ENCODE data around the gene KLHL8. TPM values are rescaled to one million over a fixed set of nuclear protein-coding genes. Genes with fewer than 3 reads are reported as not detected.

The KLHL8 gene
- total RNA-seq, 1 donor from 2014 or later, result 16.6 TPM

DNA sequence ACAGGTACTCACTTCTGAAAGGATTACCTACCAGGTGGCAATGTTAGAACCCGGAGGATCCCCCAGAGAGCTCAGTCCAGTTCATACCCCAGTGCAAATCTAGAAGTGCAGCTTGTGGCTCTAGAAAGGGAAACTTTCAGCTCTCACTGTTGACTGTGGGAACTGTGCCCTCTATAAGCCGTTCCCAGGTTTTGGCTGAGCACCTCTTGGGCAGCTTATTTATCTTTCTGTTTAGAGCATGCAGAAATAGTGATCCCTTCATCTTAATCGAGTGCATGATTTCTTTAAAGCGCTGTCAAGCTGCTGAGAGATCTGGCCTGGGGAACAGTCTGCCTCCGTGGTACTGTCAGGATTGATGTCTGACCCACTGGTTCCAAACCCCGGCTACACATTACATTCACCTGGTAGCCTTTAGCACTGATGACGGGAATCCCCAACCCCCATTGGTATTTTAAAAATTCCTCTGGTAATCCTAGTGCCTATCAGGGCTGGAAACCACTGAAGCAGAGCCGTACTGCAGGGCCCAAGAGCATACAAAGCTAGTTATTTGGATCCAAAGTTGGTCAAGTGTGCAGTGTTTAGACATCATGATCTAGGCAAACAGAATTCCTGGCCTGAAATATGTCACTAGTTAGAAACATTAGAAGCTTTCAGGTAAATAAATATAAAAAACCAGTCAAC, 103.2 kb downstream of the KLHL8 start:
- H3K4me3 Mint-ChIP-seq, result no peak overlapping the region
- peak overlapping the region; percentile 64 for H3K27ac Mint-ChIP-seq
- no peaks in the 10 kb centered on the region for H3K27me3 Mint-ChIP-seq
- H3K9me3 Mint-ChIP-seq, result no peaks in the 10 kb centered on the region
- peaks cover 40% of the 10 kb centered on the region for H3K4me1 Mint-ChIP-seq (ENCODE audit: unreplicated experiment)
- H3K36me3 Mint-ChIP-seq, result peaks cover 36% of the 10 kb centered on the region
- no peak for DNase-seq (ENCODE audit: extremely low spot score, unreplicated experiment)
- TF ChIP-seq, protein P1, sequence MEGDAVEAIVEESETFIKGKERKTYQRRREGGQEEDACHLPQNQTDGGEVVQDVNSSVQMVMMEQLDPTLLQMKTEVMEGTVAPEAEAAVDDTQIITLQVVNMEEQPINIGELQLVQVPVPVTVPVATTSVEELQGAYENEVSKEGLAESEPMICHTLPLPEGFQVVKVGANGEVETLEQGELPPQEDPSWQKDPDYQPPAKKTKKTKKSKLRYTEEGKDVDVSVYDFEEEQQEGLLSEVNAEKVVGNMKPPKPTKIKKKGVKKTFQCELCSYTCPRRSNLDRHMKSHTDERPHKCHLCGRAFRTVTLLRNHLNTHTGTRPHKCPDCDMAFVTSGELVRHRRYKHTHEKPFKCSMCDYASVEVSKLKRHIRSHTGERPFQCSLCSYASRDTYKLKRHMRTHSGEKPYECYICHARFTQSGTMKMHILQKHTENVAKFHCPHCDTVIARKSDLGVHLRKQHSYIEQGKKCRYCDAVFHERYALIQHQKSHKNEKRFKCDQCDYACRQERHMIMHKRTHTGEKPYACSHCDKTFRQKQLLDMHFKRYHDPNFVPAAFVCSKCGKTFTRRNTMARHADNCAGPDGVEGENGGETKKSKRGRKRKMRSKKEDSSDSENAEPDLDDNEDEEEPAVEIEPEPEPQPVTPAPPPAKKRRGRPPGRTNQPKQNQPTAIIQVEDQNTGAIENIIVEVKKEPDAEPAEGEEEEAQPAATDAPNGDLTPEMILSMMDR (conservative IDR thresholded peaks at IDR 0.05), result no peak

DNA sequence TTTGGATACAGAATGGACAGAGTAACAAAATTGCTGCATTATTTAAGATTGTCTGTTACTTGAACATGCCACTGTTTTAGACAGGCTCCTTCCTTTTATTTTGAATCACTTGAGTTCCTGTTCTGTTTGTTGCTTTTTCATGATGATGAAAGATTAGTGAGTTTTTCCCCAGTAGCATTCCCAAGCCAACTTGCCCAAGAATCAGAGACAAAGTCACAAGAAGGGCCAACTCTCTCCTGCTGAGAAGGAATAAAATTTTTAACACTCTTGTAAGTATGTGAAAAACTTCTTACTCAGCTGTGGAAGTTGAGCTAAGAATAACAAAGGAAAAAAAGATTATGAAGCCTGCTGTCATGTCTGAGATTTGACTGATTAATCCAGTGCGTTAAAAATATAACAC, 104.2 kb downstream of the KLHL8 start:
- Mint-ChIP-seq H3K36me3 (peaks cover 38% of the 10 kb centered on the region), H3K27ac (no peak overlapping the region), H3K4me3 (no peak overlapping the region), H3K4me1 (ENCODE audit: unreplicated experiment) (peaks cover 30% of the 10 kb centered on the region), H3K9me3 (no peaks in the 10 kb centered on the region), H3K27me3 (no peaks in the 10 kb centered on the region)
- TF ChIP-seq, protein P1 (conservative IDR thresholded peaks at IDR 0.05), result no peak
- no peak for DNase-seq (ENCODE audit: extremely low spot score, unreplicated experiment)

DNA sequence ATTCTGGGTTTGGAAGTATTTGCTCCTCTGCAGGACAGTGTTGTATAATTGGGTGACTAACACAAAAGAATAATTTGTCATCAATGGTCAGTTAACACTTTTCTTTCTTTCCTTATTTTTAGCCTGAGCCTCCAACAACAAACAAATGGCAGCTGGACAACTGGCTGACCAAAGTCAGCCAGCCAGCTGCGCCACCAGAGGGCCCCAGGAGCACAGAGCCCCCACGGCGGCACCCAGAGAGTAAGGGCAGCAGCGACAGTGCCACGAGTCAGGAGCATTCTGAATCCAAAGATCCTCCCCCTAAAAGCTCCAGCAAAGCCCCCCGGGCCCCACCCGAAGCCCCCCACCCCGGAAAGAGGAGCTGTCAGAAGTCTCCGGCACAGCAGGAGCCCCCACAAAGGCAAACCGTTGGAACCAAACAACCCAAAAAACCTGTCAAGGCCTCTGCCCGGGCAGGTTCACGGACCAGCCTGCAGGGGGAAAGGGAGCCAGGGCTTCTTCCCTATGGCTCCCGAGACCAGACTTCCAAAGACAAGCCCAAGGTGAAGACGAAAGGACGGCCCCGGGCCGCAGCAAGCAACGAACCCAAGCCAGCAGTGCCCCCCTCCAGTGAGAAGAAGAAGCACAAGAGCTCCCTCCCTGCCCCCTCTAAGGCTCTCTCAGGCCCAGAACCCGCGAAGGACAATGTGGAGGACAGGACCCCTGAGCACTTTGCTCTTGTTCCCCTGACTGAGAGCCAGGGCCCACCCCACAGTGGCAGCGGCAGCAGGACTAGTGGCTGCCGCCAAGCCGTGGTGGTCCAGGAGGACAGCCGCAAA, 106.0 kb downstream of the KLHL8 start:
- Mint-ChIP-seq H3K4me1 (ENCODE audit: unreplicated experiment) (peaks cover 15% of the 10 kb centered on the region), H3K27ac (no peak overlapping the region), H3K36me3 (peaks cover 24% of the 10 kb centered on the region), H3K9me3 (no peaks in the 10 kb centered on the region), H3K4me3 (no peak overlapping the region), H3K27me3 (no peaks in the 10 kb centered on the region)
- DNase-seq (ENCODE audit: extremely low spot score, unreplicated experiment), result no peak
- TF ChIP-seq, protein P1 (conservative IDR thresholded peaks at IDR 0.05), result peak; percentile 53

DNA sequence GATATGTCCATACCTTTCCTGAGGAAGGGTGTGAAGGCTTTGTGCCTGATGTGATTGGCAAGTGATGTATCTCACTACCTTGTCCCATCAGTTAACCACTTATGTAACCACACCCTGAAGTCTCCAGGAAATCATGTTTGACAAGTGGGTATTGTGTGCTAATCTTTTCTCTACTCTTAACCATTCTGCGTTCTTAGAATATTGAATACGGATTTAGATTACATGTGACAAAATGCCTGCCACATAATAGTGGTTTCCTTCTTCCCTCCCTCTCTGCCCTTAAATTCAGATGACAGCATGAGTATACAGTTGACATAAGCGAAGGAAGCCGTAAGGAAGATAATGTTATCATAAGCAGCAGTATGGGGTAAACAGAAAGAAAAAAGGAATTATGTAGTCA, 108.4 kb downstream of the KLHL8 start:
- TF ChIP-seq, protein P1 (conservative IDR thresholded peaks at IDR 0.05), result no peak
- H3K36me3 Mint-ChIP-seq, result peaks cover 17% of the 10 kb centered on the region
- no peaks in the 10 kb centered on the region for H3K9me3 Mint-ChIP-seq
- no peaks in the 10 kb centered on the region for H3K27me3 Mint-ChIP-seq
- no peak overlapping the region for H3K27ac Mint-ChIP-seq
- H3K4me1 Mint-ChIP-seq (ENCODE audit: unreplicated experiment), result peaks cover 30% of the 10 kb centered on the region
- DNase-seq (ENCODE audit: extremely low spot score, unreplicated experiment), result no peak
- H3K4me3 Mint-ChIP-seq, result no peak overlapping the region

Other genes with a start within 250 kb of the KLHL8 start
- 0.12 and 0.17 TPM in 2 replicates for gene HSD17B13, start 102.3 kb upstream of the KLHL8 start, total RNA-seq (ENCODE audit: low replicate concordance)
- 19.2 and 23.9 TPM in 2 replicates for gene HSD17B11, start 170.6 kb upstream of the KLHL8 start, total RNA-seq (ENCODE audit: low replicate concordance)
- gene NUDT9, start 202.0 kb upstream of the KLHL8 start, total RNA-seq (ENCODE audit: low replicate concordance), result 26.5 and 27.5 TPM in 2 replicates